Measurements from ENCODE around the gene MAP7. TPM values are rescaled to one million over a fixed set of nuclear protein-coding genes. Genes with fewer than 3 reads are reported as not detected.
"Not testable (repeated sequence)": the region's sequence is repeated elsewhere in the genome, so short reads cannot be mapped to it uniquely, and the experiment has no call there.

The MAP7 gene
- total RNA-seq, 1 experiment from 2014 or later = 0.11 TPM

DNA sequence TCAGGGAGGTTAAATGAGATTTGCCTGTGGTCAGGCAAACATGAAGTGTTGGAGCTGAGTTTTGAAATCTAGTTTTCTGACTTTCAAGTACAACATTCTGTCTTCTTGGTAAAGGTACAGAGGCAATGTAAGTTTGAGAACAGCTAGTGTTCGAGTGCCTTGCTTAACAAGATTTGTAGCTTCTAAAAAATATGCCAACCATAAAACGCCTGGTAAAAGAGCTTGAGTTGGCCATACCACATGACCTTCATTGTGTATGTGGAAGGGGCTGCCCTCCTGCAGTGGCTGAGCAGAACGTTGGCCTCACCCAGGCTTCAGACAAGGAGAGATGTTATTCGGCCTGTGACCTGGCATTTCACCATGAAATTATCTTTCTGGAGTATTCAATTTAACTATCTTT, 86.5 kb downstream of the MAP7 start:
- no peak for DNase-seq (ENCODE audit: low read depth in 1 of 2, low spot score in 2 of 2)
- Histone ChIP-seq H3K27ac (no peak overlapping the region), H3K36me3 (no peaks in the 10 kb centered on the region)

GRCh38 chr6:136446579-136447187, 103.5 kb downstream of the MAP7 start:
- no peaks in the 10 kb centered on the region for H3K4me1 ChIP-seq (replicated peaks)
- H3K36me3 ChIP-seq = no peaks in the 10 kb centered on the region
- H3K9me3 ChIP-seq (replicated peaks) = no peaks in the 10 kb centered on the region
- DNase-seq (ENCODE audit: low read depth in 1 of 2, low spot score in 2 of 2) = no peak
- no peak overlapping the region for H3K27ac ChIP-seq
- H3K4me3 ChIP-seq = no peak overlapping the region
- no peaks in the 10 kb centered on the region for H3K27me3 ChIP-seq (replicated peaks)

More for the DNA sequence above, 86.5 kb downstream of the MAP7 start:
- Histone ChIP-seq H3K4me1 (replicated peaks) (no peaks in the 10 kb centered on the region), H3K9me3 (replicated peaks) (no peaks in the 10 kb centered on the region), H3K4me3 (no peak overlapping the region), H3K27me3 (replicated peaks) (no peaks in the 10 kb centered on the region; the same call in 1 of the 2 replicates)

GRCh38 chr6:136446145-136446544, 104.1 kb downstream of the MAP7 start:
- H3K4me1 ChIP-seq (replicated peaks) = no peaks in the 10 kb centered on the region
- no peaks in the 10 kb centered on the region for H3K27me3 ChIP-seq (replicated peaks)
- DNase-seq (ENCODE audit: low read depth in 1 of 2, low spot score in 2 of 2) = no peak
- no peaks in the 10 kb centered on the region for H3K36me3 ChIP-seq
- no peak overlapping the region for H3K27ac ChIP-seq
- no peaks in the 10 kb centered on the region for H3K9me3 ChIP-seq (replicated peaks)
- H3K4me3 ChIP-seq = no peak overlapping the region

DNA sequence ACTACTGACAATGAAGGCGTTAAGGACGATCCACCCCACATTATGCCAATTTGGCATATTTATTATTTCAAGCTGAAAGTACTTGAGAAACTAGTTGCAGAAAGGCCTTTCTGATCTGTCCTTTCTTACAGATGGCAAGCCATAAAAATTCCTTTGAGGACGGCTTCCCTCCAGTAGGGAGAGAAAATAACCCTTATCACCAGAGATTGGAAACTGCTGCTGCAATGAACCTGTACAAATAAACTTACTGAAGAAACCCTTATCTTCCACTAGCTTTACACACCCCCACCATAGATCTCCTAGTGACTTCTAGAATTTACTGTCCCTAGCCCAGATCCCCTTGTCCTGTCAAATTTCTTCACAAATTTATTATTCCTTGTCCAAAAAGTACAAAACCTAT, 105.2 kb downstream of the MAP7 start:
- no peak for DNase-seq (ENCODE audit: low read depth in 1 of 2, low spot score in 2 of 2)
- H3K4me1 ChIP-seq (replicated peaks) = no peaks in the 10 kb centered on the region
- no peaks in the 10 kb centered on the region for H3K27me3 ChIP-seq (replicated peaks)
- no peak overlapping the region for H3K4me3 ChIP-seq
- no peak overlapping the region for H3K27ac ChIP-seq
- no peaks in the 10 kb centered on the region for H3K36me3 ChIP-seq
- no peaks in the 10 kb centered on the region for H3K9me3 ChIP-seq (replicated peaks)

DNA sequence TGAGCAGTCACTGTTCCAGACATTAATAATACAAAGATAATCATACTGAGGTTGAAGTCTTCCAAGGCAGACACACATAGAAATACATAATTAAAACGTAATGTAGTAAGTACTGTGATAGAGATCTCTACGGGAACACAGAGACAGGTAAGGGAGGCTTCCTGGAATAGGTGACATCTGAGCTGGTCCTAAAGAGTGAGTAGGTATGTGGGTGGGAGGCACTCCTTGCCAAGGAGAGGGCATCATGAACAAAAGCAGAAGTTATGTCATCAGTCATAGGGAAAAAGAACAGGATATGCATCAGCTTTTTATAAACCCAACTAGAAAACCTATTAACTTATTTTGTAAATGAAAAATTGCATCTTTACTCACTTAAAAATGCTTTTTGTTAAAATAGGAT, 110.0 kb downstream of the MAP7 start:
- H3K4me1 ChIP-seq (replicated peaks) = no peaks in the 10 kb centered on the region
- peaks cover 3% of the 10 kb centered on the region; the same call in 1 of the 2 replicates for H3K27me3 ChIP-seq (replicated peaks)
- no peak overlapping the region for H3K4me3 ChIP-seq
- H3K9me3 ChIP-seq (replicated peaks) = no peaks in the 10 kb centered on the region
- no peaks in the 10 kb centered on the region for H3K36me3 ChIP-seq
- DNase-seq (ENCODE audit: low read depth in 1 of 2, low spot score in 2 of 2) = no peak
- H3K27ac ChIP-seq = no peak overlapping the region

GRCh38 chr6:136439514-136440190, 110.6 kb downstream of the MAP7 start:
- Histone ChIP-seq H3K9me3 (replicated peaks) (no peaks in the 10 kb centered on the region), H3K27ac (no peak overlapping the region), H3K4me3 (no peak overlapping the region), H3K36me3 (no peaks in the 10 kb centered on the region), H3K4me1 (replicated peaks) (no peaks in the 10 kb centered on the region), H3K27me3 (replicated peaks) (peaks cover 3% of the 10 kb centered on the region; the same call in 1 of the 2 replicates)
- no peak for DNase-seq (ENCODE audit: low read depth in 1 of 2, low spot score in 2 of 2)

GRCh38 chr6:136438441-136438840, 111.8 kb downstream of the MAP7 start:
- Histone ChIP-seq H3K27ac (no peak overlapping the region), H3K27me3 (replicated peaks) (peaks cover 3% of the 10 kb centered on the region; the same call in 1 of the 2 replicates), H3K4me3 (no peak overlapping the region), H3K4me1 (replicated peaks) (no peaks in the 10 kb centered on the region), H3K9me3 (replicated peaks) (no peaks in the 10 kb centered on the region), H3K36me3 (no peaks in the 10 kb centered on the region)
- DNase-seq (ENCODE audit: low read depth in 1 of 2, low spot score in 2 of 2) = no peak

- no peak overlapping the region for H3K27ac ChIP-seq
- H3K27me3 ChIP-seq (replicated peaks) = peaks cover 3% of the 10 kb centered on the region; the same call in 1 of the 2 replicates
- DNase-seq (ENCODE audit: low read depth in 1 of 2, low spot score in 2 of 2) = no peak
- no peaks in the 10 kb centered on the region for H3K36me3 ChIP-seq
- H3K4me1 ChIP-seq (replicated peaks) = no peaks in the 10 kb centered on the region
- no peak overlapping the region for H3K4me3 ChIP-seq
- H3K9me3 ChIP-seq (replicated peaks) = no peaks in the 10 kb centered on the region
These were observed 113.0 kb downstream of the MAP7 start for GRCh38 chr6:136437246-136437645.

GRCh38 chr6:136435101-136435500, 115.1 kb downstream of the MAP7 start:
- no peak overlapping the region for H3K4me3 ChIP-seq
- no peak for DNase-seq (ENCODE audit: low read depth in 1 of 2, low spot score in 2 of 2)
- H3K27me3 ChIP-seq (replicated peaks) = peaks cover 3% of the 10 kb centered on the region; the same call in 1 of the 2 replicates
- no peak overlapping the region for H3K27ac ChIP-seq
- no peaks in the 10 kb centered on the region for H3K4me1 ChIP-seq (replicated peaks)
- H3K36me3 ChIP-seq = no peaks in the 10 kb centered on the region
- no peaks in the 10 kb centered on the region for H3K9me3 ChIP-seq (replicated peaks)

DNA sequence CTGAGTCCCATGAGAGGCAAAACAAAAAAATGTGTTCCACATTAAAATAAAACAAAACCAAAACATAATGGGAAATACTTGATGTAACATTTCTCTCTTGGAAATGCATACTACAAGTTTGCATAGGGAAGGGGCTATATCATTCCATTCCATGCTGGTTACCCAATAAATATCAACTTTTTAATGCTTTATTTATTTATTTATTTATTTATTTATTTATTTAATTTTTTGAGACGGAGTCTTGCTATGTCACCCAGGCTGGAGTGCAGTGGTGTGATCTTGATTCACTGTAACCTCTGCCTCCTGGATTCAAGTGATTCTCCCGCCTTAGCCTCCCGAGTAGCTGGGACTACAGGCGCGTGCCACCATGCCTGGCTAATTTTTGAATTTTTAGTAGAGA, 118.9 kb downstream of the MAP7 start:
- H3K27ac ChIP-seq; H3K4me3 ChIP-seq; H3K27me3 ChIP-seq (replicated peaks); H3K4me1 ChIP-seq (replicated peaks); H3K36me3 ChIP-seq; DNase-seq (ENCODE audit: low read depth in 1 of 2, low spot score in 2 of 2); H3K9me3 ChIP-seq (replicated peaks): not testable (repeated sequence)

- DNase-seq (ENCODE audit: low read depth in 1 of 2, low spot score in 2 of 2) = no peak
- H3K27me3 ChIP-seq (replicated peaks) = peaks cover 4% of the 10 kb centered on the region; the same call in 1 of the 2 replicates
- H3K27ac ChIP-seq = no peak overlapping the region
- no peaks in the 10 kb centered on the region for H3K4me1 ChIP-seq (replicated peaks)
- H3K4me3 ChIP-seq = no peak overlapping the region
- H3K9me3 ChIP-seq (replicated peaks) = no peaks in the 10 kb centered on the region
- H3K36me3 ChIP-seq = no peaks in the 10 kb centered on the region
These were observed 120.8 kb downstream of the MAP7 start for GRCh38 chr6:136429264-136430065.

- H3K9me3 ChIP-seq (replicated peaks) = no peaks in the 10 kb centered on the region
- peaks cover 4% of the 10 kb centered on the region; the same call in 1 of the 2 replicates for H3K27me3 ChIP-seq (replicated peaks)
- no peak overlapping the region for H3K4me3 ChIP-seq
- H3K27ac ChIP-seq = no peak overlapping the region
- DNase-seq (ENCODE audit: low read depth in 1 of 2, low spot score in 2 of 2) = no peak
- H3K36me3 ChIP-seq = no peaks in the 10 kb centered on the region
- H3K4me1 ChIP-seq (replicated peaks) = no peaks in the 10 kb centered on the region
These were observed 122.9 kb downstream of the MAP7 start for GRCh38 chr6:136427378-136427717.

GRCh38 chr6:136426627-136427377, 123.4 kb downstream of the MAP7 start:
- no peaks in the 10 kb centered on the region for H3K9me3 ChIP-seq (replicated peaks)
- H3K27ac ChIP-seq = no peak overlapping the region
- no peaks in the 10 kb centered on the region for H3K4me1 ChIP-seq (replicated peaks)
- DNase-seq (ENCODE audit: low read depth in 1 of 2, low spot score in 2 of 2) = no peak
- H3K4me3 ChIP-seq = no peak overlapping the region
- H3K36me3 ChIP-seq = no peaks in the 10 kb centered on the region
- peaks cover 4% of the 10 kb centered on the region; the same call in 1 of the 2 replicates for H3K27me3 ChIP-seq (replicated peaks)
